GM23248 (cell line): ENCODE data around the gene MIA2. TPM values are rescaled to one million over a fixed set of nuclear protein-coding genes. Genes with fewer than 3 reads are reported as not detected.
"Not testable (repeated sequence)": the region's sequence is repeated elsewhere in the genome, so short reads cannot be mapped to it uniquely, and the experiment has no call there.

Experiments used
- DNase-seq: peaks from one replicate; pipeline ENCODE4 v3.0.0-alpha.2; 2015
- H2AFZ ChIP-seq: fragments of 200-600 bp; sonication (generic); 2 replicates; pipeline ENCODE4 v1.6.1; 2016; ENCODE audit warnings: antibody characterized with exemption
- H3F3A ChIP-seq: fragments of 200-600 bp; sonication (generic); 2 replicates; pipeline ENCODE4 v1.6.1; 2016; ENCODE audit warnings: mild to moderate bottlenecking, antibody characterized with exemption, mixed run types; ENCODE audit not compliant: insufficient read depth
- H3K27ac ChIP-seq: fragments of 200-600 bp; sonication (generic); 2 replicates; pipeline ENCODE4 v1.5.1; 2016; ENCODE audit warnings: mild to moderate bottlenecking
- H3K27me3 ChIP-seq: fragments of 200-600 bp; sonication (generic); replicated peaks from 2 replicates; pipeline ENCODE4 v1.6.1; 2016; ENCODE audit warnings: mild to moderate bottlenecking; ENCODE audit not compliant: insufficient read depth
- H3K36me3 ChIP-seq: fragments of 200-600 bp; sonication (generic); 2 replicates; pipeline ENCODE4 v1.6.1; 2016; ENCODE audit warnings: low read depth, mild to moderate bottlenecking
- H3K4me1 ChIP-seq: fragments of 200-600 bp; sonication (generic); 2 replicates; pipeline ENCODE4 v1.6.1; 2016; ENCODE audit warnings: mild to moderate bottlenecking; ENCODE audit not compliant: insufficient read depth
- H3K4me2 ChIP-seq: fragments of 200-600 bp; sonication (generic); one replicate; pipeline ENCODE4 v1.6.1; 2016; ENCODE audit warnings: mild to moderate bottlenecking; ENCODE audit not compliant: unreplicated experiment
- H3K4me3 ChIP-seq: fragments of 200-600 bp; sonication (generic); 2 replicates; pipeline ENCODE4 v1.5.1; 2016; ENCODE audit warnings: mild to moderate bottlenecking
- H3K79me2 ChIP-seq: fragments of 200-600 bp; sonication (generic); 2 replicates; pipeline ENCODE4 v1.6.1; 2016; ENCODE audit warnings: mild to moderate bottlenecking; ENCODE audit not compliant: insufficient read depth
- H3K9ac ChIP-seq: fragments of 200-600 bp; sonication (generic); 2 replicates; pipeline ENCODE4 v1.6.1; 2016; ENCODE audit warnings: mild to moderate bottlenecking
- H3K9me2 ChIP-seq: fragments of 200-600 bp; sonication (generic); 2 replicates; pipeline ENCODE4 v1.6.1; 2016; ENCODE audit warnings: mixed run types, mild to moderate bottlenecking, moderate library complexity; ENCODE audit not compliant: insufficient read depth
- H3K9me3 ChIP-seq: fragments of 200-600 bp; sonication (generic); one replicate; pipeline ENCODE4 v1.6.1; 2017; ENCODE audit warnings: low read depth
- H4K20me1 ChIP-seq: fragments of 200-600 bp; sonication (generic); 2 replicates; pipeline ENCODE4 v1.6.0; 2016; ENCODE audit not compliant: insufficient read depth
- EZH2 ChIP-seq: fragments of 200-600 bp; sonication (generic); IDR thresholded peaks from 2 replicates; pipeline ENCODE4 v1.6.1; 2018; ENCODE audit warnings: antibody characterized with exemption, mild to moderate bottlenecking; ENCODE audit not compliant: insufficient read depth, poor library complexity, severe bottlenecking
- EZH2phosphoT487 ChIP-seq: fragments of 200-600 bp; sonication (generic); IDR thresholded peaks from 2 replicates; pipeline ENCODE4 v1.6.1; 2018; ENCODE audit warnings: antibody characterized with exemption, moderate library complexity, mild to moderate bottlenecking, low read depth; ENCODE audit not compliant: insufficient read depth
- WGBS, 2 experiments: methylation state at CpG; one replicate each; pipeline ENCODE4 v1.1.6; 2015 to 2017; ENCODE audit warnings: low lambda C conversion rate in 2 of 2, low coverage in 1 of 2; ENCODE audit errors: missing lambda C conversion rate in 2 of 2; 5-methylcytosine and 5-hydroxymethylcytosine counted together
- in situ Hi-C: fragments of 300-500 bp; cut with MboI; formaldehyde crosslinking; loops from 2 replicates; pipeline ENCODE4 v1.15.0; 2020
- polyA plus RNA-seq: library from polyadenylated mRNA; unstranded; fragments of >200 nt; fragmentation: Nextera tagmentation; extraction: Ambion mirVana; gene quantifications from 2 replicates; pipeline ENCODE4 v1.2.1, GENCODE V29; 2016
- total RNA-seq: library from RNA; depleted of rRNA; stranded (reverse); fragments of >200 nt; shearing (Covaris generic); gene quantifications from 2 replicates; pipeline ENCODE4 v1.2.3, GENCODE V29; 2014

Gene MIA2
- total and polyA plus RNA-seq, 2 experiments from 2014 or later = 16.2 to 21.4 TPM

- H3K9me3 ChIP-seq = no peaks in the 10 kb centered on the region
- in situ Hi-C loops = no loop called here
- H2AFZ ChIP-seq = no peak overlapping the region
- DNase-seq = no peak
- no peaks in the 10 kb centered on the region for H3K27me3 ChIP-seq
- no peaks in the 10 kb centered on the region for H3K9me2 ChIP-seq
- H3F3A ChIP-seq = no peaks in the 10 kb centered on the region
- no peak overlapping the region for H3K4me2 ChIP-seq
- H4K20me1 ChIP-seq = no peaks in the 10 kb centered on the region
- peaks cover 55% of the 10 kb centered on the region for H3K79me2 ChIP-seq
- WGBS, 2 experiments = 65 to 88% methylated on average over 1 of the region's 1 CpG
- H3K9ac ChIP-seq = no peak overlapping the region
- H3K27ac ChIP-seq = no peak overlapping the region
- no peak overlapping the region for H3K4me3 ChIP-seq
- no peak for TF ChIP-seq EZH2
- no peak for TF ChIP-seq EZH2phosphoT487
- H3K36me3 ChIP-seq = peaks cover 11% of the 10 kb centered on the region
- H3K4me1 ChIP-seq = no peaks in the 10 kb centered on the region
Observed at GRCh38 chr14:39289523-39289922, 55.8 kb downstream of the MIA2 start.

- peaks cover 51% of the 10 kb centered on the region for H3K79me2 ChIP-seq
- peaks cover 27% of the 10 kb centered on the region for H3K36me3 ChIP-seq
- no peaks in the 10 kb centered on the region for H4K20me1 ChIP-seq
- no peaks in the 10 kb centered on the region for H3K27me3 ChIP-seq
- H2AFZ ChIP-seq = no peak overlapping the region
- no peaks in the 10 kb centered on the region for H3F3A ChIP-seq
- no peak overlapping the region for H3K4me2 ChIP-seq
- no peaks in the 10 kb centered on the region for H3K4me1 ChIP-seq
- no peaks in the 10 kb centered on the region for H3K9me3 ChIP-seq
- no peak overlapping the region for H3K27ac ChIP-seq
- no peak overlapping the region for H3K9ac ChIP-seq
- TF ChIP-seq EZH2 (no peak), EZH2phosphoT487 (no peak)
- no peak overlapping the region for H3K4me3 ChIP-seq
- no peak for DNase-seq
- no peaks in the 10 kb centered on the region for H3K9me2 ChIP-seq
- 89 to 94% methylated on average over 4 of the region's 4 CpGs for WGBS, 2 experiments
- in situ Hi-C loops = no loop called here
Observed at GRCh38 chr14:39291701-39292100, 58.0 kb downstream of the MIA2 start.

- Histone ChIP-seq H3K4me2 (no peak overlapping the region), H3K27ac (no peak overlapping the region), H3F3A (no peaks in the 10 kb centered on the region), H3K36me3 (peaks cover 34% of the 10 kb centered on the region), H3K9me3 (no peaks in the 10 kb centered on the region), H3K4me1 (no peaks in the 10 kb centered on the region), H3K79me2 (peaks cover 35% of the 10 kb centered on the region), H3K4me3 (no peak overlapping the region), H3K9ac (no peak overlapping the region), H3K27me3 (no peaks in the 10 kb centered on the region), H4K20me1 (no peaks in the 10 kb centered on the region), H3K9me2 (no peaks in the 10 kb centered on the region), H2AFZ (no peak overlapping the region)
- DNase-seq = no peak
- TF ChIP-seq EZH2phosphoT487 (no peak), EZH2 (no peak)
- in situ Hi-C loops = no loop called here
- WGBS, 2 experiments = 95 to 100% methylated on average over 2 of the region's 2 CpGs
Observed at GRCh38 chr14:39293629-39294028, 59.9 kb downstream of the MIA2 start.

- H3K9me3 ChIP-seq, DNase-seq, H3K27ac ChIP-seq, in situ Hi-C loops, H3K79me2 ChIP-seq, H3K27me3 ChIP-seq, H3K4me1 ChIP-seq, H3K4me3 ChIP-seq, H3K9ac ChIP-seq, H3K4me2 ChIP-seq, H3F3A ChIP-seq, H2AFZ ChIP-seq, H3K9me2 ChIP-seq, H4K20me1 ChIP-seq: not testable (repeated sequence)
- peaks cover 47% of the 10 kb centered on the region for H3K36me3 ChIP-seq
- WGBS, 2 experiments = 96 to 97% methylated on average over 2 to 3 of the region's 3 CpGs
Observed at GRCh38 chr14:39300389-39300788, 66.7 kb downstream of the MIA2 start.

GRCh38 chr14:39302124-39302810, 68.6 kb downstream of the MIA2 start:
- TF ChIP-seq EZH2phosphoT487 (no peak), EZH2 (no peak)
- Histone ChIP-seq H2AFZ (no peak overlapping the region), H3K36me3 (peaks cover 34% of the 10 kb centered on the region), H3F3A (no peaks in the 10 kb centered on the region), H3K9me3 (no peaks in the 10 kb centered on the region), H3K79me2 (0 out of 2 replicates have a peak, but pooled peaks cover 3% of the 10 kb centered on the region), H4K20me1 (no peaks in the 10 kb centered on the region), H3K4me1 (no peaks in the 10 kb centered on the region), H3K9ac (no peak overlapping the region), H3K27ac (no peak overlapping the region), H3K4me3 (no peak overlapping the region), H3K4me2 (no peak overlapping the region), H3K27me3 (no peaks in the 10 kb centered on the region), H3K9me2 (no peaks in the 10 kb centered on the region)
- in situ Hi-C loops = no loop called here
- WGBS, 2 experiments = 95 to 98% methylated on average over 4 of the region's 4 CpGs
- no peak for DNase-seq
